Activated T-helper 1 cell treated with anti-CD3 and anti-CD28 coated beads, Interleukin-12 subunit alpha, Interleukin-12 subunit beta, Interleukin-2, Interleukin-4 antibody, amounts not matched to agents 30 ng/mL and 10 ng/mL and 1 ng/mL, durations not matched to agents 14 hours and 24 hours and 36 hours (primary cell): ENCODE results near the gene VAV3. TPM values are rescaled to one million over a fixed set of nuclear protein-coding genes. Genes with fewer than 3 reads are reported as not detected.

Experiments
- DNase-seq: peaks from one replicate; pipeline ENCODE4 v3.0.0; 2021; ENCODE audit warnings: low spot score
- H3K27ac Mint-ChIP-seq: one replicate; pipeline ENCODE4 v1.8.0; 2021; ENCODE audit warnings: mild to moderate bottlenecking, mixed read lengths
- H3K27me3 Mint-ChIP-seq: one replicate; pipeline ENCODE4 v1.8.0; 2022; ENCODE audit warnings: mild to moderate bottlenecking, moderate library complexity, mixed read lengths; ENCODE audit not compliant: insufficient read depth
- H3K36me3 Mint-ChIP-seq: one replicate; pipeline ENCODE4 v1.8.0; 2021; ENCODE audit warnings: low read depth, mixed read lengths
- H3K4me1 Mint-ChIP-seq: one replicate; pipeline ENCODE4 v1.8.0; 2021; ENCODE audit warnings: low read depth, mixed read lengths
- H3K4me3 Mint-ChIP-seq: one replicate; pipeline ENCODE4 v1.8.0; 2021; ENCODE audit warnings: mild to moderate bottlenecking, moderate library complexity, mixed read lengths
- H3K9me3 Mint-ChIP-seq: one replicate; pipeline ENCODE4 v1.8.0; 2021; ENCODE audit warnings: mixed read lengths
- intact Hi-C: fragments of 100-400 bp; cut with micrococcal nuclease; formaldehyde crosslinking; loops from one replicate; pipeline ENCODE4 v1.15.1; 2024
- total RNA-seq: library from RNA; stranded (reverse); gene quantifications from 2 replicates; pipeline ENCODE4 v1.2.3, GENCODE V29; 2022

VAV3 gene
- total RNA-seq, 1 donor from 2014 or later = 5.3 TPM

DNA sequence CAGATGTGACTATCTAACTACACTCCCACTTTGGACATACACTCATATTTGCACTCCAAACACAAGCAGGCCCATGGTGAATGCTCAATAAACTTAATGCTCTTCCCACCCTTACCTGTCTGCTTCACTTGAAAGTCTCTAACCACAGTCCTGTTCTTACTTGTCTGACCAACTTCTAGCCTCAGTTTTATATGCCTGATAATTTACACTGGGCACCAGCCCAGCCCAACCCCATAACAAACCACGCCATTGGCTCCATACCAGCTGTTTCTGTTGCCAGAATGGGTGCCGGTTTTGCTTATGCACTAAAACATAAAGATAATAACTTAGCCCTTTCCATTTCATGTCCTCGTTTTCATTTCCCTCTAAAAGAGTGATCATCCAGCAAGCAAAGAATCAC lies 428.7 kb downstream of the VAV3 start:
- no peak overlapping the region for H3K27ac Mint-ChIP-seq
- H3K27me3 Mint-ChIP-seq = no peaks in the 10 kb centered on the region
- DNase-seq = no peak
- H3K9me3 Mint-ChIP-seq = no peaks in the 10 kb centered on the region
- intact Hi-C loops = no loop called here
- no peaks in the 10 kb centered on the region for H3K4me1 Mint-ChIP-seq
- no peaks in the 10 kb centered on the region for H3K36me3 Mint-ChIP-seq
- H3K4me3 Mint-ChIP-seq = no peak overlapping the region

GRCh38 chr1:107535091-107535490 lies 429.9 kb downstream of the VAV3 start:
- no peak for DNase-seq
- Mint-ChIP-seq H3K27me3 (no peaks in the 10 kb centered on the region), H3K27ac (no peak overlapping the region), H3K4me3 (no peak overlapping the region), H3K36me3 (no peaks in the 10 kb centered on the region), H3K9me3 (no peaks in the 10 kb centered on the region), H3K4me1 (no peaks in the 10 kb centered on the region)
- intact Hi-C loops = no loop called here

- no peaks in the 10 kb centered on the region for H3K4me1 Mint-ChIP-seq
- intact Hi-C loops = no loop called here
- no peaks in the 10 kb centered on the region for H3K9me3 Mint-ChIP-seq
- no peak for DNase-seq
- peaks cover 1% of the 10 kb centered on the region for H3K27me3 Mint-ChIP-seq
- no peak overlapping the region for H3K4me3 Mint-ChIP-seq
- no peak overlapping the region for H3K27ac Mint-ChIP-seq
- no peaks in the 10 kb centered on the region for H3K36me3 Mint-ChIP-seq
Measured at GRCh38 chr1:107534632-107535031, 430.3 kb downstream of the VAV3 start.

- no peak for DNase-seq
- no peaks in the 10 kb centered on the region for H3K36me3 Mint-ChIP-seq
- no peaks in the 10 kb centered on the region for H3K9me3 Mint-ChIP-seq
- no peak overlapping the region for H3K27ac Mint-ChIP-seq
- no peaks in the 10 kb centered on the region for H3K4me1 Mint-ChIP-seq
- no peak overlapping the region for H3K4me3 Mint-ChIP-seq
- intact Hi-C loops = no loop called here
- peaks cover 2% of the 10 kb centered on the region for H3K27me3 Mint-ChIP-seq
Measured at GRCh38 chr1:107533436-107533835, 431.5 kb downstream of the VAV3 start.

DNA sequence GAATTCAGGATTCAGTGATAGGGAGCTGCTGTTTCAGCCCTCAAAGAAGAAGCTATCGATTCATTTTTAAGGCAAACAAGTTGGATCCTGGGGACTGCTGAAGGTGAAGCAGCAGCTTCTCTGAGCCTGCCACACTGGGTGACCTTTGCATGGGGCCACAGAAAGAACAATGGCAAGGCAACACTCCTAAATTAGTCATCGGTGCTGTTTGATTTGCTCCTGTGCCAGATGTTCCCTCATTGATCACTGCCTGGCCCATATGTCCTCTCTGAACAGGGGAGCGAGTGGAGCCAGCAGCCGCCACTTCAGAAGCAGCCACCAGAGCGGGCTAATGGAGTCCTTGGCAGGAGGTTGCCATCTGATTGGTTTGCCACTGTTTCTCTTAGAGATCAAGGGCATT lies 432.7 kb downstream of the VAV3 start:
- intact Hi-C loops = no loop called here
- H3K9me3 Mint-ChIP-seq = no peaks in the 10 kb centered on the region
- no peaks in the 10 kb centered on the region for H3K36me3 Mint-ChIP-seq
- H3K4me1 Mint-ChIP-seq = no peaks in the 10 kb centered on the region
- H3K27ac Mint-ChIP-seq = no peak overlapping the region
- peaks cover 2% of the 10 kb centered on the region for H3K27me3 Mint-ChIP-seq
- no peak for DNase-seq
- no peak overlapping the region for H3K4me3 Mint-ChIP-seq

GRCh38 chr1:107531065-107531908 lies 433.7 kb downstream of the VAV3 start:
- H3K4me3 Mint-ChIP-seq = no peak overlapping the region
- H3K9me3 Mint-ChIP-seq = no peaks in the 10 kb centered on the region
- intact Hi-C loops = no loop called here
- H3K36me3 Mint-ChIP-seq = no peaks in the 10 kb centered on the region
- H3K27me3 Mint-ChIP-seq = peaks cover 2% of the 10 kb centered on the region
- H3K4me1 Mint-ChIP-seq = no peaks in the 10 kb centered on the region
- H3K27ac Mint-ChIP-seq = no peak overlapping the region
- DNase-seq = no peak

GRCh38 chr1:107530543-107530942 lies 434.4 kb downstream of the VAV3 start:
- no peaks in the 10 kb centered on the region for H3K9me3 Mint-ChIP-seq
- H3K4me3 Mint-ChIP-seq = no peak overlapping the region
- DNase-seq = no peak
- peaks cover under 1% of the 10 kb centered on the region for H3K4me1 Mint-ChIP-seq
- H3K36me3 Mint-ChIP-seq = no peaks in the 10 kb centered on the region
- intact Hi-C loops = no loop called here
- H3K27ac Mint-ChIP-seq = no peak overlapping the region
- peaks cover 2% of the 10 kb centered on the region for H3K27me3 Mint-ChIP-seq

- no peaks in the 10 kb centered on the region for H3K36me3 Mint-ChIP-seq
- no peak overlapping the region for H3K27ac Mint-ChIP-seq
- peaks cover 2% of the 10 kb centered on the region for H3K27me3 Mint-ChIP-seq
- intact Hi-C loops = loop anchor here (1.0 kb wide), 1 partner anchor 99 kb away; no protein-coding TSS in a partner anchor
- H3K9me3 Mint-ChIP-seq = no peaks in the 10 kb centered on the region
- DNase-seq = no peak
- no peak overlapping the region for H3K4me3 Mint-ChIP-seq
- peaks cover 8% of the 10 kb centered on the region for H3K4me1 Mint-ChIP-seq
Measured at GRCh38 chr1:107529511-107530149, 435.4 kb downstream of the VAV3 start.

DNA sequence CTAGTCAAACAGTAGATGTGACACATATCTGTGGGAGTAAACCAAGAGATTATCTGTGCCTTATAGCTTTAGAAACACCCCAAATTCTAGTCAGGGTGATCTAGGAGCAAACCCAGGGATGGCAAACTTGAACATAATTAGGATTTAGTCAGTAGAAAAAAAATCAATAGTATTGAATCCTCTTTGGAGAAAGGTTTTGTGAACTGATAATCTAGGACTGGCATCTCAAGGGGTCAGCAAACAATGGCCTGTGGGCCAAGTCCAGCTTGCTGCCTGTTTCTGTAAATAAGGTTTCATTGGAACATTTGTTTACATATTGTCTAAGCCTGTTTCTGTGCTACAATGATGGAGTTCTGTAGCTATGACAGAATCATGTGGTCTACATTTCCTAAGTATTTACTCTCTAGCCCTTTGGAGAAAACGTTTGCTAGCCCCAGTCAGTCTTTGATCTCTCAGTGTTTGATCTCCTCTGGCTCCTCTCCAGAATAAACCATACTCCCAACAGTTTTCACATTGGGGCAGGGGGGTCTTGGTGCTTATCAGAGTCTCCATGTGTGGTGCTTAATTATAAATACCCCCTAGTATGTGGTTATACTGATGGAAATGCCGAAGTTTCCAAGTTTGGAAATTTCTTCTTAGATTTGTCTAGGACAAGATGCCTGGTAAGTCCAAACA lies 438.3 kb downstream of the VAV3 start:
- Mint-ChIP-seq H3K4me3 (no peak overlapping the region), H3K27ac (no peak overlapping the region), H3K4me1 (peaks cover 8% of the 10 kb centered on the region), H3K27me3 (peaks cover 2% of the 10 kb centered on the region), H3K9me3 (no peaks in the 10 kb centered on the region), H3K36me3 (no peaks in the 10 kb centered on the region)
- DNase-seq = no peak
- intact Hi-C loops = no loop called here

- intact Hi-C loops = no loop called here
- no peak overlapping the region for H3K27ac Mint-ChIP-seq
- no peaks in the 10 kb centered on the region for H3K36me3 Mint-ChIP-seq
- peaks cover 8% of the 10 kb centered on the region for H3K4me1 Mint-ChIP-seq
- H3K27me3 Mint-ChIP-seq = peaks cover 2% of the 10 kb centered on the region
- no peaks in the 10 kb centered on the region for H3K9me3 Mint-ChIP-seq
- H3K4me3 Mint-ChIP-seq = no peak overlapping the region
- no peak for DNase-seq
Measured at GRCh38 chr1:107525961-107526360, 439.0 kb downstream of the VAV3 start.

DNA sequence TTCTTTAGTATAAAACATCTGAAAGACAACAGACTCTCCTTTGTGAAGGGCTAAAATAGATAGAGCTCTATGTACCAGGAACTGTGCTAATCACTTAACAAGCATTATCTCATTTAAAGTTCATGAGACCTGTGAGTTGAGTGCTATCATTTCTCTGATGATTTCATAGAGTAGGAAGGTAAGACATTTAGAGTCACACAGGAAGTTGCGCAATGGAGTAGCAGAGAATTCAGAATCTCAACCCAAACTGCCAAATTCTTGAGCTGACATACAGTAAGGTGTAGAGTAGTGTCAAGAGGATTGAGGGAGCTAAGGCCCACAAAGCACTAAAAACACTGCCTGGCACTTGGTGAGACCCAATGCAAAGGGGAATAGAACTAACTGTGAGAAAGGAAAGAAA lies 439.8 kb downstream of the VAV3 start:
- Mint-ChIP-seq H3K27me3 (peaks cover 2% of the 10 kb centered on the region), H3K27ac (no peak overlapping the region), H3K9me3 (no peaks in the 10 kb centered on the region), H3K4me3 (no peak overlapping the region), H3K4me1 (peaks cover 8% of the 10 kb centered on the region), H3K36me3 (no peaks in the 10 kb centered on the region)
- no peak for DNase-seq
- intact Hi-C loops = no loop called here

GRCh38 chr1:107524301-107524700 lies 440.7 kb downstream of the VAV3 start:
- peaks cover 8% of the 10 kb centered on the region for H3K4me1 Mint-ChIP-seq
- no peak for DNase-seq
- no peaks in the 10 kb centered on the region for H3K27me3 Mint-ChIP-seq
- H3K36me3 Mint-ChIP-seq = no peaks in the 10 kb centered on the region
- intact Hi-C loops = no loop called here
- no peaks in the 10 kb centered on the region for H3K9me3 Mint-ChIP-seq
- H3K27ac Mint-ChIP-seq = no peak overlapping the region
- no peak overlapping the region for H3K4me3 Mint-ChIP-seq

DNA sequence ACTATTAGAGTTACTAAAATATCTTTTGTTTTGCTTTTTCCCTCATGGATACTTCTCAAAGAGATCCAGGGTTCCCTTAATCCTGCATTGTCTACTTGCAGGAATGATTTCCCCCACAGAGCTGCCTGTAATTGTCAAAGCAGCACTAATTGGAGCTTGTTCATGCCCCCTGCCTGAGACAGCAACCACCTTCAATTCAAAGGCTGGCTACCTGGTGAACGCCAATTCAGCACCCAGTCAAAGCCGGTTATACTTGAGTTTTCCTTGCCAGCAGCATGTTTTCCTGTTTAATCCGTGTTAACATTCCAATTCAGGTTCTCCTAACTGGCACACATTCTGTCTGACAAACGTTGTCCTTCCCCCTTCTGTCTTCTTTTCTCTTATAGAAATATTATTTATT lies 441.2 kb downstream of the VAV3 start:
- Mint-ChIP-seq H3K27ac (no peak overlapping the region), H3K4me1 (peaks cover 8% of the 10 kb centered on the region), H3K9me3 (no peaks in the 10 kb centered on the region), H3K36me3 (no peaks in the 10 kb centered on the region), H3K27me3 (no peaks in the 10 kb centered on the region), H3K4me3 (no peak overlapping the region)
- intact Hi-C loops = no loop called here
- DNase-seq = no peak
